SIG-M5 (cell line): ENCODE measurements around the gene NEXMIF.
"Not testable (repeated sequence)": the region's sequence is repeated elsewhere in the genome, so short reads cannot be mapped to it uniquely, and the experiment has no call there.

Experiments used
- DNase-seq: peaks from one replicate; lab custom pipeline; 2025; lab: John Stamatoyannopoulos, UW

The NEXMIF gene

GRCh38 chrX:74925225-74926088 lies at the start of gene NEXMIF:
TSS of gene NEXMIF (minus strand) at chrX:74925452.
- DNase-seq: no peak

- DNase-seq: not testable (repeated sequence)
These were observed 36.7 kb upstream of the NEXMIF start for GRCh38 chrX:74961962-74962361.

GRCh38 chrX:74949717-74950116 lies 24.5 kb upstream of the NEXMIF start:
- no peak for DNase-seq

GRCh38 chrX:74940414-74940813 lies 15.2 kb upstream of the NEXMIF start:
- DNase-seq: no peak

GRCh38 chrX:74931214-74931613 lies 6.0 kb upstream of the NEXMIF start:
- no peak for DNase-seq

GRCh38 chrX:74924449-74925224 lies 615 bp downstream of the NEXMIF start:
- DNase-seq: no peak

- no peak for DNase-seq
These were observed 1.3 kb downstream of the NEXMIF start for GRCh38 chrX:74923942-74924448.

GRCh38 chrX:74922922-74923543 lies 2.2 kb downstream of the NEXMIF start:
- no peak for DNase-seq

- DNase-seq: no peak
These were observed 13.8 kb downstream of the NEXMIF start for GRCh38 chrX:74911494-74911893.

GRCh38 chrX:74906417-74906816 lies 18.8 kb downstream of the NEXMIF start:
- no peak for DNase-seq

GRCh38 chrX:74902806-74903205 lies 22.4 kb downstream of the NEXMIF start:
- DNase-seq: no peak

- no peak for DNase-seq
These were observed 32.7 kb downstream of the NEXMIF start for GRCh38 chrX:74892561-74892960.

- DNase-seq: no peak
These were observed 34.4 kb downstream of the NEXMIF start for GRCh38 chrX:74890676-74891430.

GRCh38 chrX:74882383-74882782 lies 42.9 kb downstream of the NEXMIF start:
- not testable (repeated sequence) for DNase-seq

- no peak for DNase-seq
These were observed 59.5 kb downstream of the NEXMIF start for GRCh38 chrX:74865725-74866124.

GRCh38 chrX:74853255-74853654 lies 72.0 kb downstream of the NEXMIF start:
- no peak for DNase-seq

- DNase-seq: no peak
These were observed 89.7 kb downstream of the NEXMIF start for GRCh38 chrX:74835566-74835965.

GRCh38 chrX:74819797-74820196 lies 105.5 kb downstream of the NEXMIF start:
- not testable (repeated sequence) for DNase-seq

- no peak for DNase-seq
These were observed 110.6 kb downstream of the NEXMIF start for GRCh38 chrX:74814681-74815080.

- DNase-seq: no peak
These were observed 120.7 kb downstream of the NEXMIF start for GRCh38 chrX:74804574-74804973.

- DNase-seq: no peak
These were observed 125.2 kb downstream of the NEXMIF start for GRCh38 chrX:74800062-74800461.
